OCI-LY1 (cell line): ENCODE data around the gene SAP30BP.

Source experiments
- H2AFZ ChIP-seq: fragments of 200-600 bp; sonication (generic), shearing (Covaris generic); 2 replicates; pipeline ENCODE4 v1.6.0; 2014; ENCODE audit warnings: antibody characterized with exemption, mild to moderate bottlenecking, low read length
- H3F3A ChIP-seq: fragments of 200-600 bp; sonication (generic), shearing (Covaris generic); 2 replicates; pipeline ENCODE4 v1.6.0; 2014; ENCODE audit warnings: mild to moderate bottlenecking, antibody characterized with exemption, low read length, moderate library complexity; ENCODE audit not compliant: insufficient read depth
- H3K27ac ChIP-seq: fragments of 200-600 bp; sonication (generic); 2 replicates; pipeline ENCODE4 v1.5.1; 2014; ENCODE audit warnings: low read length, mixed run types, mild to moderate bottlenecking, low read depth; ENCODE audit not compliant: poor library complexity, severe bottlenecking
- H3K27me3 ChIP-seq: fragments of 200-600 bp; sonication (generic); 2 replicates; pipeline ENCODE4 v1.6.0; 2014; ENCODE audit warnings: antibody characterized with exemption, mild to moderate bottlenecking, low read length, moderate library complexity; ENCODE audit not compliant: insufficient read depth
- H3K36me3 ChIP-seq: fragments of 200-600 bp; sonication (generic); 2 replicates; pipeline ENCODE4 v1.6.1; 2014; ENCODE audit warnings: mild to moderate bottlenecking, antibody characterized with exemption, low read length, moderate library complexity, mixed read lengths; ENCODE audit not compliant: insufficient read depth
- H3K4me1 ChIP-seq: fragments of 200-600 bp; sonication (generic); 2 replicates; pipeline ENCODE4 v1.5.1; 2014; ENCODE audit warnings: mild to moderate bottlenecking, low read length, moderate library complexity; ENCODE audit not compliant: insufficient read depth, severe bottlenecking
- H3K4me2 ChIP-seq: fragments of 200-600 bp; sonication (generic), shearing (Covaris generic); 2 replicates; pipeline ENCODE4 v1.6.1; 2014; ENCODE audit warnings: low read length
- H3K4me3 ChIP-seq: fragments of 200-600 bp; sonication (generic); 2 replicates; pipeline ENCODE4 v1.5.1; 2014; ENCODE audit warnings: low read length, low read depth, mild to moderate bottlenecking, mixed read lengths; ENCODE audit not compliant: poor library complexity, severe bottlenecking
- H3K79me2 ChIP-seq: fragments of 200-600 bp; shearing (Covaris generic); 2 replicates; pipeline ENCODE4 v1.6.1; 2016; ENCODE audit warnings: mixed run types, low read length, mixed read lengths; ENCODE audit not compliant: insufficient read depth
- H3K9ac ChIP-seq: fragments of 200-600 bp; sonication (generic), shearing (Covaris generic); 2 replicates; pipeline ENCODE4 v1.6.1; 2014; ENCODE audit warnings: mild to moderate bottlenecking, low read length, mixed read lengths
- H3K9me2 ChIP-seq: fragments of 200-600 bp; sonication (generic), shearing (Covaris generic); 2 replicates; pipeline ENCODE4 v1.6.1; 2014; ENCODE audit warnings: low read depth, mild to moderate bottlenecking, low read length, mixed read lengths
- H3K9me3 ChIP-seq: fragments of 200-600 bp; shearing (Covaris generic); 2 replicates; pipeline ENCODE4 v1.6.1; 2014; ENCODE audit warnings: low read length, mixed read lengths
- H4K20me1 ChIP-seq: fragments of 200-600 bp; sonication (generic), shearing (Covaris generic); 2 replicates; pipeline ENCODE4 v1.6.0; 2016; ENCODE audit warnings: mild to moderate bottlenecking, low read length; ENCODE audit not compliant: insufficient read depth
- CTCF ChIP-seq: fragments of 200-600 bp; sonication (generic), shearing (Covaris generic); IDR thresholded peaks from 2 replicates; pipeline ENCODE4 v1.5.1; 2017; ENCODE audit warnings: mild to moderate bottlenecking, antibody characterized with exemption, low read length, moderate library complexity, mixed read lengths
- EZH2 ChIP-seq: fragments of 200-600 bp; sonication (generic), shearing (Covaris generic); IDR thresholded peaks from 2 replicates; pipeline ENCODE4 v1.8.0; 2017; ENCODE audit warnings: borderline replicate concordance, mixed run types, mild to moderate bottlenecking, antibody characterized with exemption, low read length, moderate library complexity, mixed read lengths

SAP30BP gene

GRCh38 chr17:75623386-75623785, 43.8 kb upstream of the SAP30BP start:
- Histone ChIP-seq H3K27ac (no peak overlapping the region), H3K27me3 (peaks cover 5% of the 10 kb centered on the region; the same call in 1 of the 2 replicates), H3K4me3 (no peak overlapping the region), H3K4me1 (no peaks in the 10 kb centered on the region), H3F3A (no peaks in the 10 kb centered on the region), H3K9me2 (no peaks in the 10 kb centered on the region), H4K20me1 (no peaks in the 10 kb centered on the region), H3K4me2 (no peak overlapping the region), H2AFZ (no peak overlapping the region), H3K36me3 (no peaks in the 10 kb centered on the region), H3K79me2 (no peaks in the 10 kb centered on the region), H3K9me3 (no peaks in the 10 kb centered on the region), H3K9ac (no peak overlapping the region)
- TF ChIP-seq CTCF (no peak), EZH2 (no peak)

GRCh38 chr17:75624021-75624420, 43.1 kb upstream of the SAP30BP start:
- H3K9ac ChIP-seq = no peak overlapping the region
- no peaks in the 10 kb centered on the region for H3K4me1 ChIP-seq
- no peaks in the 10 kb centered on the region for H3K9me2 ChIP-seq
- H3K27ac ChIP-seq = no peak overlapping the region
- H3K27me3 ChIP-seq = peaks cover 5% of the 10 kb centered on the region; the same call in 1 of the 2 replicates
- H4K20me1 ChIP-seq = no peaks in the 10 kb centered on the region
- H3F3A ChIP-seq = no peaks in the 10 kb centered on the region
- no peaks in the 10 kb centered on the region for H3K9me3 ChIP-seq
- H3K36me3 ChIP-seq = no peaks in the 10 kb centered on the region
- H3K4me2 ChIP-seq = no peak overlapping the region
- no peaks in the 10 kb centered on the region for H3K79me2 ChIP-seq
- no peak overlapping the region for H3K4me3 ChIP-seq
- TF ChIP-seq EZH2 (no peak), CTCF (no peak)
- no peak overlapping the region for H2AFZ ChIP-seq

- Histone ChIP-seq H3K27ac (no peak overlapping the region), H2AFZ (no peak overlapping the region), H3K36me3 (no peaks in the 10 kb centered on the region), H3K4me3 (no peak overlapping the region), H3F3A (no peaks in the 10 kb centered on the region), H4K20me1 (no peaks in the 10 kb centered on the region), H3K4me2 (no peak overlapping the region), H3K4me1 (no peaks in the 10 kb centered on the region), H3K79me2 (no peaks in the 10 kb centered on the region), H3K9me2 (no peaks in the 10 kb centered on the region), H3K27me3 (peaks cover 5% of the 10 kb centered on the region; the same call in 1 of the 2 replicates), H3K9me3 (no peaks in the 10 kb centered on the region), H3K9ac (no peak overlapping the region)
- TF ChIP-seq EZH2 (no peak), CTCF (no peak)
Measured at GRCh38 chr17:75624714-75625345, 42.3 kb upstream of the SAP30BP start.
